Heart left ventricle (tissue), 16 donors: ENCODE data around the gene KIRREL3. TPM values are rescaled to one million over a fixed set of nuclear protein-coding genes. Genes with fewer than 3 reads are reported as not detected.

Experiments
- ATAC-seq, 4 donors: fragments of 200-7000 bp; cut with Tn5 transposase; one replicate each; pipeline ENCODE4 v1.9.1; 2020 to 2022; ENCODE audit warnings: moderate library complexity in 4 of 4, mild to moderate bottlenecking in 3 of 4, moderate number of reproducible peaks in 1 of 4
- DNase-seq, 5 donors: peaks; one replicate each; pipeline ENCODE4 v3.0.0-alpha.2; 2020
- H3K27ac ChIP-seq, 12 donors: fragments of 200-600 bp; sonication (generic) in 4 of 12; one replicate each; pipeline versions ENCODE4 v1.5.0 to v1.8.0; 2016 to 2022; ENCODE audit warnings: mild to moderate bottlenecking in 2 of 12
- H3K27me3 ChIP-seq, 9 donors: fragments of 200-600 bp; sonication (generic) in 2 of 9; one replicate each; pipeline versions ENCODE4 v1.5.1 to v1.8.0; 2016 to 2022; ENCODE audit warnings: mild to moderate bottlenecking in 3 of 9
- H3K36me3 ChIP-seq, 9 donors: fragments of 200-600 bp; sonication (generic) in 2 of 9; one replicate each; pipeline versions ENCODE4 v1.5.0 to v1.8.0; 2018 to 2022; ENCODE audit warnings: mild to moderate bottlenecking in 2 of 9
- H3K4me1 ChIP-seq, 12 donors: fragments of 200-600 bp; sonication (generic) in 4 of 12; one replicate each; pipeline versions ENCODE4 v1.5.0 to v1.8.0; 2016 to 2022; ENCODE audit warnings: mild to moderate bottlenecking in 3 of 12
- H3K4me3 ChIP-seq, 12 donors: fragments of 200-600 bp; sonication (generic) in 4 of 12; one replicate each; pipeline versions ENCODE4 v1.5.0 to v1.8.0; 2017 to 2022; ENCODE audit warnings: mild to moderate bottlenecking in 9 of 12, moderate library complexity in 4 of 12
- H3K9me3 ChIP-seq, 12 donors: fragments of 200-600 bp; sonication (generic) in 4 of 12; one replicate each; pipeline versions ENCODE4 v1.5.0 to v1.8.0; 2016 to 2022; ENCODE audit warnings: mild to moderate bottlenecking in 1 of 12
- POLR2A ChIP-seq, 2 donors: fragments of 450-650 bp; IDR thresholded peaks; one replicate each; pipeline ENCODE4 v1.6.1; 2017; ENCODE audit warnings: antibody characterized with exemption in 2 of 2, mild to moderate bottlenecking in 2 of 2, moderate library complexity in 2 of 2
- WGBS, 4 donors: extraction: QIAGEN DNeasy Blood & Tissue Kit in 2 of 4; methylation state at CpG; one replicate each; pipeline versions ENCODE4 v1.1.5 to v1.1.7; 2013 to 2018; 5-methylcytosine and 5-hydroxymethylcytosine counted together
- intact Hi-C, 10 donors: fragments of 100-400 bp; cut with DNase I; formaldehyde crosslinking; loops; one replicate each; pipeline versions ENCODE4 v1.11.1 to v1.14.2; 2022
- polyA plus RNA-seq, 2 donors: library from polyadenylated mRNA; stranded (reverse); fragments of 200-250 nt; gene quantifications; one replicate each; pipeline ENCODE4 v1.2.3, GENCODE V29; 2013
- total RNA-seq, 9 donors: library from RNA; depleted of rRNA in 2 of 9; stranded (reverse); fragments of >200 nt in 2 of 9; fragmentation: NEBNext Ultra II Directional in 3 of 9; extraction: Animal tissue kit (Norgen Biotek cat#: 25700) in 3 of 9; gene quantifications; one replicate each; pipeline versions ENCODE4 v1.1.0 to v1.2.4, GENCODE V29; 2016 to 2023
- TF ChIP-seq, protein P1 (sequence below), 12 donors: fragments of 200-600 bp; sonication (generic) in 4 of 12; IDR thresholded peaks; one replicate each; pipeline versions ENCODE4 v1.5.0 to v1.8.0; 2018 to 2022; ENCODE audit warnings: antibody characterized with exemption in 12 of 12, mild to moderate bottlenecking in 5 of 12
- donor health status: ischemic (EF 13 %, LVEDD 7.1; RV severe dilation, severe dysfunction).
- donor health status: healthy with polysubstance abuse.
- donor health status: DM: no; HTN: yes; CAD: no.
- donor health status: DM: no; HTN: no; CAD: no.
- donor health status: ischemic (EF 25% LVEDD 6.9; RV normal size, moderate dysfunction).
- donor health status: ischemic (EF 25% LVEDD 5.7; RV mildly dilated, moderate dysfunction).
- donor health status: healthy.
- donor health status: DM: yes; HTN: yes; CAD: no.
- donor health status: ischemic (EF 35%, LVEDD 5.7; RV mildly dilated, moderate dysfunction).
- donor health status: nonischemic (EF 11% LVEDD 7.7; RV severe dilation, severe dysfunction).
- donor health status: DM: yes; HTN: yes; CAD: no.
- donor health status: PGD.
- donor health status: ischemic (EF 29% LVEDD 5.4; RV normal size, mild dysfunction).
- donor health status: nonischemic (EF 23%, LVEDD 6.1; RV moderate dilation, normal function).

KIRREL3 gene
- total and polyA plus RNA-seq, 11 donors, result 0.08 to 1.3 (median 0.27) TPM

GRCh38 chr11:126805870-126806269 lies 194.7 kb downstream of the KIRREL3 start:
- no peak overlapping the region for H3K4me3 ChIP-seq
- ATAC-seq, result no peak
- no peaks in the 10 kb centered on the region for H3K36me3 ChIP-seq
- no peaks in the 10 kb centered on the region for H3K4me1 ChIP-seq
- H3K9me3 ChIP-seq, result no peaks in the 10 kb centered on the region
- intact Hi-C loops, result no loop called here
- WGBS, 4 donors, result 86 to 97% (median 92%) methylated on average over 3 of the region's 3 CpGs
- H3K27me3 ChIP-seq, result peaks cover 0 to 10% (median 0%) of the 10 kb centered on the region in 9 donors
- TF ChIP-seq, protein P1, sequence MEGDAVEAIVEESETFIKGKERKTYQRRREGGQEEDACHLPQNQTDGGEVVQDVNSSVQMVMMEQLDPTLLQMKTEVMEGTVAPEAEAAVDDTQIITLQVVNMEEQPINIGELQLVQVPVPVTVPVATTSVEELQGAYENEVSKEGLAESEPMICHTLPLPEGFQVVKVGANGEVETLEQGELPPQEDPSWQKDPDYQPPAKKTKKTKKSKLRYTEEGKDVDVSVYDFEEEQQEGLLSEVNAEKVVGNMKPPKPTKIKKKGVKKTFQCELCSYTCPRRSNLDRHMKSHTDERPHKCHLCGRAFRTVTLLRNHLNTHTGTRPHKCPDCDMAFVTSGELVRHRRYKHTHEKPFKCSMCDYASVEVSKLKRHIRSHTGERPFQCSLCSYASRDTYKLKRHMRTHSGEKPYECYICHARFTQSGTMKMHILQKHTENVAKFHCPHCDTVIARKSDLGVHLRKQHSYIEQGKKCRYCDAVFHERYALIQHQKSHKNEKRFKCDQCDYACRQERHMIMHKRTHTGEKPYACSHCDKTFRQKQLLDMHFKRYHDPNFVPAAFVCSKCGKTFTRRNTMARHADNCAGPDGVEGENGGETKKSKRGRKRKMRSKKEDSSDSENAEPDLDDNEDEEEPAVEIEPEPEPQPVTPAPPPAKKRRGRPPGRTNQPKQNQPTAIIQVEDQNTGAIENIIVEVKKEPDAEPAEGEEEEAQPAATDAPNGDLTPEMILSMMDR (IDR thresholded peaks at IDR 0.05), result no peak
- no peak for TF ChIP-seq POLR2A (IDR thresholded peaks at IDR 0.05)
- no peak for DNase-seq
- H3K27ac ChIP-seq, result no peak overlapping the region

DNA sequence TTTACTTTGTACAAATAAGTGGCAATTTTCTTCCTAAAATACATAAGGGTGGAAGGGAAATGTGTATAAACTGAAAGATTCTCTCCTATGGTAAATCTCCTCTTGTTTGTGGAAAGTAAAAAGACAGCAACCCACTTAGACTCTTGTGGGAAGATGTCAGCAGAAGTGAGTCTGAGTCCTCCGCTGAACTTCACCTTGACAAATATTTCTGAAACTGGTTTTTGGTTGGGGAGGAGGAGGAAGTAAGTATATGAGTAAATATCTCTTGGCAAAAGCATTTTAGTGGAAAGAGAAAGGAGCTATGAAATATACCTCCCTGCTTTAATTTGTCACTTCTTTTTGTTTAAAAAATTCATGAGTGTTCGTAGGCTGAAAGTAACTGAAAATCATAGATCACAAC lies 196.2 kb downstream of the KIRREL3 start:
- intact Hi-C loops, result no loop called here
- Histone ChIP-seq H3K27ac (no peak overlapping the region), H3K4me3 (no peak overlapping the region), H3K36me3 (no peaks in the 10 kb centered on the region), H3K4me1 (no peaks in the 10 kb centered on the region), H3K27me3 (peaks cover 0 to 6% (median 0%) of the 10 kb centered on the region in 9 donors), H3K9me3 (no peaks in the 10 kb centered on the region)
- TF ChIP-seq, protein P1 (IDR thresholded peaks at IDR 0.05), result no peak
- no peak for TF ChIP-seq POLR2A (IDR thresholded peaks at IDR 0.05)
- ATAC-seq, result no peak
- WGBS, 4 donors, result 77 to 89% (median 86%) methylated on average over 2 of the region's 2 CpGs
- no peak for DNase-seq

- Histone ChIP-seq H3K27ac (no peak overlapping the region), H3K4me3 (no peak overlapping the region), H3K4me1 (no peaks in the 10 kb centered on the region), H3K27me3 (peaks cover 0 to 9% (median 0%) of the 10 kb centered on the region in 9 donors), H3K9me3 (no peaks in the 10 kb centered on the region), H3K36me3 (no peaks in the 10 kb centered on the region)
- DNase-seq (no peak), ATAC-seq (no peak)
- TF ChIP-seq POLR2A (IDR thresholded peaks at IDR 0.05), result no peak
- TF ChIP-seq, protein P1 (IDR thresholded peaks at IDR 0.05), result no peak
- 30 to 81% (median 67%) methylated on average over 2 to 3 of the region's 3 CpGs for WGBS, 4 donors
- intact Hi-C loops, result no loop called here
Observed at GRCh38 chr11:126800009-126800408, 200.6 kb downstream of the KIRREL3 start.

GRCh38 chr11:126797457-126798169 lies 203.0 kb downstream of the KIRREL3 start:
- Histone ChIP-seq H3K36me3 (no peaks in the 10 kb centered on the region), H3K27me3 (peaks cover 0 to 28% (median 0%) of the 10 kb centered on the region in 9 donors), H3K4me1 (no peaks in the 10 kb centered on the region), H3K27ac (no peak overlapping the region), H3K4me3 (no peak overlapping the region), H3K9me3 (no peaks in the 10 kb centered on the region)
- TF ChIP-seq, protein P1 (IDR thresholded peaks at IDR 0.05), result no peak
- TF ChIP-seq POLR2A (IDR thresholded peaks at IDR 0.05), result no peak
- ATAC-seq (no peak), DNase-seq (no peak)
- WGBS, 4 donors, result 73 to 80% (median 76%) methylated on average over 5 of the region's 5 CpGs
- intact Hi-C loops, result no loop called here
